Glomerular endothelial cell (primary cell): ENCODE measurements around the gene EVC2. TPM values are rescaled to one million over a fixed set of nuclear protein-coding genes. Genes with fewer than 3 reads are reported as not detected.

Source experiments
- DNase-seq: peaks from one replicate; pipeline ENCODE4 v3.0.0-alpha.2; 2011; ENCODE audit warnings: low read depth, low spot score; ENCODE audit errors: extremely low read depth
- total RNA-seq: library from RNA; depleted of rRNA; stranded (reverse); fragments of >200 nt; gene quantifications from 2 replicates; pipeline ENCODE4 v1.2.3, GENCODE V29; 2015

The EVC2 gene
- total RNA-seq, 1 donor from 2014 or later = 11.7 TPM

DNA sequence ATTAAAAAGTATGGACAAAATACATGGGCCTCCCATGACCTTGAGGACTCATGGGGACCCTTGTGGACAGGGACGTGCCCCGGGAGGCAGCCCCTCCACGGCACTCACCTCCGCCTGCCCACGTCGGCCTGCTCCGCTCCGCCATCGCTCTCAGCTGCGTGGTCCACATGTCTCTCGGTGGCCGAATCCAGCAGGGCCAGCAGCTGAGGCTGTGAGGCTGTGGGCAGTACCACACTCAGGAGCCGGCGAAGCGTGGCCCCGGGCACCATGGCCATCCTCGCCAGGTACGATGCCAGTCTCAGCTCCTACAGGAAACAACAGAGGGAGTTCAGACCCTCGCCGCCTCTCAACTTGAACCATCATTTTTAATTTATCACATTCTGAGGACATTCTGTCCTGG is 140.0 kb downstream of the EVC2 start:
- DNase-seq = no peak

DNA sequence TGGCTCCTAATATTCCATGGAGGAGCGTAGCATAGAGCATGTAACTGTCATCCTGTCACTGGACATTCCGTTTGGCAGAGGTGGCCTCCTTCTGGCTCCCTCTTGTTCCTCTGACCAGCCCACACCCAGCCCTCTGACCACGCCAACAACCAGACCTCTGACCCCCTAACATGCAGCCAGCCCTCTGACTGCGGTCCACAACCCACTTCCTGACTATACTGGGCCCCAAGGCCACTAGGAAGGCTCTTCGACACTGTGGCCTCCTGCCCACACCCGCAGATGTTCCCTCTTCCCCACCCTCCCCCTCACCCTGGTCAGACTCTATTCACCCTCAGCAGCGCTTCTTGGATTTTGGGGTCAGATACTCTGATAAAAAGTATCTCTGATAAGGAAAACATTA is 141.4 kb downstream of the EVC2 start:
- no peak for DNase-seq

DNA sequence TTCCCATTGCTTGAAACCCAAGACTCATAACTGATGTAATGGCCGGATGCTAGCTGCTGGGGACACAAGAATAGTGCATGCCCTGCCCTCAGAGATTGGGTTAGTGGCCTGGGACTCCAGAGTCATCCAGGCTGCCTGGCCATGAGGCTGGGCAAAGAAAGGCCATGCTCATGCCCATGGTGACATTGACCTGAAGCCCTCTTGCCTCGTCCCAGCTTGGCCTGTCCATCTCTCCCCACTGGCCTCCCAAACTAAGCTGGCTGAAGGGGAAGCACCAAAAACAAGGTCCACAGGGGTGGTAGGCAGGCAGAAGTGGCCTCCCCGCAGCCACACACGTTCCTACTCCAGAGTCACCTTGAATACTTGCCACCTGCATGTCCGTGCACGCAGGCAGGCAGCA is 141.8 kb downstream of the EVC2 start:
- no peak for DNase-seq

DNA sequence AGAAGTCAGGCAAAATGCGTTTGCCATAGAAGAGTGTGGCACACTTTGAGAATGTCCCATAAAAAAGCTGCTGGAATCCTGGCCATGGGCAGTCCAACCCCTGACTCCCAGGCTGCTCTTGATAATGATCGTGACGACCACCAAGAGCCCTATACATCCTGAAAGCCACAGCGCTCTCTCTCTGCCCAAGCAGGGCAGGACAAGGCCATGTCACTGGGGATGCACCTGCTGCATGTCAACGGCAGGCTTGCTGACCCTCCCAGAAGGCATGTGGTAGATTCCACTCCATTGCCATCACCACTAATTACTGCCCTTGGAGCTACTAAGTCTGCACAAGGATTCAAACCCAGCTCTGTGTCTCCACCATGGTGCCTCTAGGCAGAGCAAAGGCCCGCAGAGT is 144.5 kb downstream of the EVC2 start:
- no peak for DNase-seq

DNA sequence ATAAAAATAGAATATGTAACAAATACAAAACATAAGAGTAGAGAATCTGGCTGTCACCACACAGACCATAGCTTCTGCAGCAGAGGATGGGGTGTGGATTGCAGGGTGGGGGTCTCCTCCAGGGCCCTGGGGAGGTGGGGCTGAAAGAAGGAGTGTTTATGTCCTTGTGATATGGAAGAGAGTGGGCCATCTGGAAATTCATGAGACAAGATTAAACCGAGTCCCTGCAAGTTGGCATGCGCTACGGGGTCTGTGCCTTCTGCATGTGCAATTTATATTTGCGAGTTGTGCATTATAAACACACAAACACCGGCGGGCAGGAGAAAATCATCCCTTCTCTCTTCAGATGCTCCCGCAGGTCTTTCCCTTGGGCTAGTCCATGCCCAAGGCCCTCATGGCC is 145.9 kb downstream of the EVC2 start:
- DNase-seq = no peak

DNA sequence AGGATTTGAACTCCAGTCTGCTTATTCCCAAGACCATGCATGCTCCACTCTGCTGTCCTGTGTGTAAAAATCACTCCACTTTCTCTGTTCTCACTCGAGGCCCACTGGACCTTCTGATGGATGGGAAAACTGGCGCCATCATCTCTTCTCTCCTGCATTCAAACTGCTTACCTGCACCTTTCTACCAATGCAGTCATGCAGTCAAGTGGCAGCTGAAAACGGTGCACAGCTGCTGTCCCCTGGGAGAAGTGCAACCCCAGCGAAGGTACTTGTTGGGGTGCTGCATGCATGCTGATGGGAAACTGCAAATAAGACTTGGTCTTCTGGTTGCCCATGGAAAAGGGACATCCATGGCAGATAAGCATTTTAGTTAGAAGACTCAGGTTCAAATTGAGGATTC is 147.1 kb downstream of the EVC2 start:
- no peak for DNase-seq

DNA sequence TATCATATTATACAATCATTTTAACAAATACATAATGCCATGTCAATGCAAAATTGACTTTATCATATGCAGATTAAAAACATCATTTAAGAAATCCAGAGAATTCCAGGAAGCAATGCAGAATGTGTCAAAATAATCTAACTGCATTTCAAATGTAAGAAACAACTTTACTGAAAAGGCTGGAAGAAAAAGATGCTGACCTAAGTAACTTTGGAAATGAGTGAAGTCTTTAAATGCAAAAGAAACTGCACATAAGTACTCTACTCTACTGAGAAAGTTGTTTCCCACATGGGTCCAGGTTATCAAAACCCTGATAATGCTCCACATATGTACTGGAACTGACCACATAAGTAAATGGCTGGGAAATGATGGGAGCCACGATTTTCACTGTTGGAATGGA is 149.9 kb downstream of the EVC2 start:
- no peak for DNase-seq

DNA sequence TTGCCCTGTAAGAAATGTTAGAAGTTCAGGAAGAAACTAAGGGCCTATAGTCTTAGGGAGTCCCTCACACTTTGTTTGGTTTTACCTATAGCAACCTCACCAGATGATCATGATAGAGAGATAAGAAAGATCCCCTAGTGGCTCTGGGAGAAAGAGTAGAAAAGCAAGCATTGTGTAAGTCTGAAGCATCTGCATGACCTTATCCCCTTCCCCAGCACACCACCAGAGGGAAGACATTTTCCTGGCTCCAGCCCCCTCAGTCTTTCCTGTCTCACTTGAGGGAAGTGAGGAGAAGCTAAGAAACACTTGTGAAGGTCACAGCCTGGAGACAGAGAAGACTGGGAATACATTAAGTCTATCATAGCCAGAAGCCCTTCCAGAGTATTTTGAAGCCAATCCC is 154.0 kb downstream of the EVC2 start:
- no peak for DNase-seq

DNA sequence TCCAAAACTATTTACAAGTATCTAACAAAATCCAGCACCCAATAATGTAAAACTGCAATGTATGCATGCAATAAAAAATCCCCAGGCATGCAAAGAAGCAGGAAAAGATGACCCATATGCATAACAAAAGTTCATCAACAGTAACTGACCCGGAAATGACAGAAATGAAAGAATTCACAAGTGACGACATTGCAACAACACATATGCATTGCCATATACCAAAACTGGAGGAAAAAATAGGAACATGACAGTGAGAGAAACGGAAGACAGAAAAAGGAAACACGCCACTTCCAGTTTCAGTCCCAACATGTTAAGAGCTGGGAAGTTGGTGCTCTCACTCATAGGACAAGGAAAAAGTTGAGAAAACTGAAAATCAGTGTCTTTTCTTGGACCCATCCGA is 154.6 kb downstream of the EVC2 start:
- no peak for DNase-seq

DNA sequence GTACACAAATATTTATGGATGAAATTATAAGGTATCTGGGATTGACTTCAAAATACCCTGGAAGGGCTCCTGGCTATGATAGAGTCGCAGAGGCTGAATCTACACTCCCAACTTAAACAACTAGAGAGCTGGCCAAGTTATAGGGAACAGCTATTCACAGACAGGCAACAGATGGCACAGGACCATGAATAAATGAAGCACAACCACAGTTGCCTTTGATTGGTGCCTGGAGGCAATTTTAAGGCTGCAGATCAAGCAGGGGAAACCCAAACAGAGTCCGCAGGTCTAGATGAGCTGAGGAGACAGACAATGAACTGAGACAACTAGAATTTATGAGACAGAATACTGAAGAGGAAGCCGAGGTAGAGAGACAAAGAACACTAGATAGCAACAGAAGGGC is 155.9 kb downstream of the EVC2 start:
- DNase-seq = no peak

DNA sequence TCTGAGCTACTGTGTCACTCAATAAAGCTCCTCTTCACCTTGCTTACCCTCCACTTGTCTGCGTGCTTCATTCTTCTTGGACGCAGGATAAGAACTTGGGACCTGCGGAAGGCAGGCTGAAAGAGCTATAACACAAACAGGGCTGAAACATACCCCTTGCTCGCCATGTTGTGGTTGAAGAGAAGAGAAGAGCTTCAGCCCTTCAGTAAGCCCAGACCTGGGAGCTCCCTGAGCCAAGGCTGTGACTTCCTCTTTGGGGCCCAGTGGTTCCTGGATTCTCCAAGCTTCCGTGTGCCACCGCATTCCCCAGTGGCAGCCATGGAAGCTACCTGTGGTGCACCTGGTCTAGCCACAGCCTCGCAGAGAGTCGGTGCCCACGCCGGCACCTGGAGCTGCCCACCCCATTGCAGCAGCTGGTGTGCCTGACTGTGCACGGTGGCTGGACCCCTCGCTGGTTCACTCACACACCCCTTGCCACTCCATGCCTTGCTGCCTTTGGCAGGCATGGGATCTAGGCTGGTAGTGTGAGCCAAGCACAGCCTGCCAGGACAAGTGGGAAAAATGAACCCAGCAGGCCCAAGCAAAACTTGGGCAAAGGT is 160.6 kb downstream of the EVC2 start:
- no peak for DNase-seq

DNA sequence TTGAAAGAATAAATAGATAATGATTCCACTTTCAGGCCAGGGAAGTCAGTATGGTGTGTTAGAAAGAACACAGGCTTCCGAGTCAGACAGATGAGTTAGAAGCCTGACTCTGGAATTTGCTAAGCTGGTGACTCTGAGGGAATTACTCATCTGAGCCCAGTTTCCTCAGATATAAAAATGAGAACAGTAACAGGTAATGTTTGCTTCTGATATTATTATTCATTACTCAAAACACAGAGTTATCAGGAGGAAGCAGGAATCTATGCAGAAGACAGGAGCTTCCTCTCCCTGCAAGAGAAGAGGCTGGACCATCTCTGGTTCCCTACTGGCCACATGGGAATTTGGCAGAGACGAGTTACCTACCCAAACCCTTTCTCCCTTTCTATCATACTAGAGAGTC is 163.1 kb downstream of the EVC2 start:
- no peak for DNase-seq

DNA sequence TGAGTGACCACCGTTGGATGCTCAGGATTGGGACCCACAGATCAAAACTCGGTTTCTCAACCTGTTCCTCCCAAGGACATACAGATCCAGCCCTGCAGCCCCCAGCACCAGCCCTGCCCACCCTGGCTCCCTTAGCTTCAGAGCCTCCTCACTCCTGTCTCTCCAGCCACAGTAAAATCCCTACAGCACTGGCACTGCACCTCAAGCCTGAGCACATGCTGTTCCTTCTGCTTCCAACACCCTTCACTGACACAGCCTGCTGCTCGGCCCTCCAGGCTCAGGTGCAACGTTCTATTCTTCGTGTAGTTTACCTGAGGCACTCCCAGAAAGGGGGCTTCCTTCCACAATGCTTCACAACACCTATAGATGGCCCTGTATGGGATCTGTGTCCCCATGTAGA is 163.6 kb downstream of the EVC2 start:
- no peak for DNase-seq

DNA sequence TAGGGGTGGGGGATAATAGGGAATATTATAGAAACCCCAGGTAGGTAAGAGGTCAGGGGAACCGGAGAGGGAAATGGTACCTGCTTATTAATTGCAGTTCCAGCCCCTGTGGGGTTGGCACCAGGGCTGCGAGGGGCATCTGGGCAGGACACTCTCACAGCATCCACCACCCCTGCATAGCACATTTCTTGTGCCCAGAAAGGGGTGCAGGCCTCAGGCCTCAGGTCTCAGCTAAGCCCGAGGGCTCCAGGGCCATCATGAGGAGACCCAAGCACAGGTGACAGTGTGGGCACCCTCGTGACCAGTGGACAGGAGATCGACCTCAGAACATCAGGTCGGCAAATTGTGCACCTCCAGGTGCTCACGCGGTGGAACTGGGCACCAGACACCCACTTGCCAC is 164.7 kb downstream of the EVC2 start:
- DNase-seq = no peak

DNA sequence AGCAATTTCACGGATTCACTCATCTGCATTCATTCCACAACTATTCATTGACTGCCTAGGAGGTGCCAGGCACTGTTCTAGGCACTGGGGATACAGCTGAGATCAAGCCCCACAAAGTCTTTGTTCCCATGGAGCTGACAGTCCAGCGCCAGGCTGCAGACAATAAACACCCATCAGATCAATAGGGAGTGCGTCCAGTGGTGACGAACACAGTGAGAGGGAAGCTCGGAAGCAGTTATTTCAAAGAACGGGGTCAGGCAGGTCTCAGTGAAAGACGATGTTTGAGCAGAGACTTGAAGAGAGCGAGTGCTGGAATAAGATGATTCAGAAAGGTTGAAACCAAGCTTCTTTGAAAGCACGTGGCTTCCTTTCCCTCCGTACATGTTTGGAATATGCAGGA is 167.2 kb downstream of the EVC2 start:
- DNase-seq = no peak

DNA sequence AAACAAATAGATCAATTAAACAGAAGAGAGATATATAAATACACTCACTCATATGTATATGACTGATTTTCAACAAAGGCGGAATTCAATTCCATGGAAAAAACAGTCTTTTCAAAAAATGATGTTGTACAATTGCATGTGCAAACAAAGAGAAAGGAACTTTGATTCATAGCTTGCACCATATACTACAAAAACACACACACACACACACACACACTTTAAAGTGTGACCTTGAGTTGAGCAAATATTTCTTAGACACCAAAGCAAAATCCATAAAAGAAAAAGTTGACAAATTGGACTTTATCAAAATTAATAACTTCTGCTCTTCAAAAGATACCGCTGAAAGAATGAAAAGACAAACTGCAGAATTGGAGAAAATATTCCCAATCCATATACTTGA is 168.8 kb downstream of the EVC2 start:
- DNase-seq = no peak

DNA sequence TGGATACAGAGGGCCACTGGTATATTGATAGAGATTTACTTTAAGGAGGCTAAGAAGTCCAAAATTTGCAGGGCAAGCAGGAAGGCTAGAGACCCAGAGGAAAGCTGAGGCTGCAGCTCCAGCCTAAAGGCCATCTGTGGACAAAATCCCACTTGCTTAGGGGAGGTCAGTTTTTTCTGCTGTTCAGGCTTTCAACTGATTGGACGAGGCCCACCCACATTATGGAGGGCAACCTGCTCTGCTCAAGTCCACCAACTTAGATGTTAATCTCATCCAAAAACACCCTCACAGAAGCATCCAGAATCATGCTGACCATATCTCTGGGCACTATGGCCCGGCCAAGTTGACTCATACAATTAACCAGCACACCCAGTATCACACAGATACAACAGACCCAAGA is 176.3 kb downstream of the EVC2 start:
- no peak for DNase-seq

DNA sequence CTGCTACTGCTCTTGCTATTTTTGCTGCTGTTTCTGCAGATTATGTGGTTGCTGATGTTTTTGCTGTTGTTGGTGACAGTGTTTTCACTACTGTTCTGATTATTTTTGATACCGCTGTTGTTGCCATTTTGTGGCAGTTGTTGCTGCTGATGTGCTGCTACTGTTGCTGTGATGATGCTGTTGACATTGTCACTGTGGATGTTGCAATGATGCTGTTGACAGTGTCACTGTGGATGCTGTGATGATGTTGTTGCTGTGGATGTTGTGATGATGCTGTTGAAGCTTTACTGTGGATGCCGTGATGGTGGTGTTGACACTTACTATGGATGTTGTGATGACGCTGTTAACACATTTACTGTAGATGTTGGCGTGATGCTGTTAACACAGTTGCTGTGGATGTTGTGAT is 180.3 kb downstream of the EVC2 start:
- DNase-seq = no peak

DNA sequence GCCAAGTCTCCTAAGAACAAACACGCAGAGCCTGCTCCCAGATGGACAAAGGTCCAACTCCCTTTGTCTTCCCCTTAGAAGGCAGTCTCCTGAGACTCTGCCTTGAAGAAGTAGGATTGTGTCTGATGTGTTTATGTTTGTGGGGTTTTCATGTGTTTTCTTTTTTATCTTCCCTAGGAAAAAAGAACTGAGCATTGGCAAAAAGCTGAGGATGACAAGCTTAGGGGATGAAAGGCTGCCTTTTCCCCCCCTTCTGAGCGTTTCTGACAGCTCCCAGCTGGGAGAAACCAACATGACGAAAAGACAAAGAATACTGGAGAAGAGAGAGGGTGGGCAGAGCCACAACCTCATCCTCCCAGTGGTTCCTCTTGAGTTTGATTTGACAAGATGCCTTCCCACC is 181.1 kb downstream of the EVC2 start:
- DNase-seq = no peak

DNA sequence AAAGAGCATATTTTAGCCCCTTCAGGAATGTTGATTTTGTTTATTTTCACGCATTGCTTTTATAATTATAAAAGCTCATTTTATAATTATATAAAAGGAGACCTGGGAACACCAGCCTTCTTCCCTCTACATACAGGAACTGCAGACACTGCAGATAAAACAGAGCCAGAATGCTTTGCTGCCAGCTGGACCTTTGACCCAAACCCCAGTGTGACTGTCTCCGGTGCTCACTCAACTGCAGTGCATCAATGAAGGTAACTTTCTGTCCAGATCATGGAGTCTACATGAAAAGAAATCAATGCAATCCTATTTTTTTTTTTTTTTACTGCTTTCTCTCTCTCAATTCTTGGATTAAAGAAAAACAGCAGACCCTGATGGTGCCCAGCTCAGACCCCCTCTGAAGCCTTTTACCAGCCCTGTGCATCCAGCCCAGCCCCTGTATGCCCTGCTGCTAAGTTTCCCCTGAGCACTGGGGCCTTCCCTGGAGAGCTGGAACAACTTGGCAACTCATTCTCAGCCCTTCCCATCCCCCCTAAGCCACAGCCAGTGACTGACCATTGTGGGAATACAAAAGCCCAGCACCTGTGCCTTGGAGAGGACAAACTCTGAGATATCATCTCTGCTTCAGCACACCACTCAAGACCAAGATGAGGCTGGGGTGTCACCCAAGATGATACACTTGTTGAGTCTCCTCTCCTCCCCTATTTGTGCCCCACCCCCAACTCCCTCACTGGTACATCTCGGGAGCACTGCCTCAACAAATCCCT is 182.1 kb downstream of the EVC2 start:
- DNase-seq = no peak

DNA sequence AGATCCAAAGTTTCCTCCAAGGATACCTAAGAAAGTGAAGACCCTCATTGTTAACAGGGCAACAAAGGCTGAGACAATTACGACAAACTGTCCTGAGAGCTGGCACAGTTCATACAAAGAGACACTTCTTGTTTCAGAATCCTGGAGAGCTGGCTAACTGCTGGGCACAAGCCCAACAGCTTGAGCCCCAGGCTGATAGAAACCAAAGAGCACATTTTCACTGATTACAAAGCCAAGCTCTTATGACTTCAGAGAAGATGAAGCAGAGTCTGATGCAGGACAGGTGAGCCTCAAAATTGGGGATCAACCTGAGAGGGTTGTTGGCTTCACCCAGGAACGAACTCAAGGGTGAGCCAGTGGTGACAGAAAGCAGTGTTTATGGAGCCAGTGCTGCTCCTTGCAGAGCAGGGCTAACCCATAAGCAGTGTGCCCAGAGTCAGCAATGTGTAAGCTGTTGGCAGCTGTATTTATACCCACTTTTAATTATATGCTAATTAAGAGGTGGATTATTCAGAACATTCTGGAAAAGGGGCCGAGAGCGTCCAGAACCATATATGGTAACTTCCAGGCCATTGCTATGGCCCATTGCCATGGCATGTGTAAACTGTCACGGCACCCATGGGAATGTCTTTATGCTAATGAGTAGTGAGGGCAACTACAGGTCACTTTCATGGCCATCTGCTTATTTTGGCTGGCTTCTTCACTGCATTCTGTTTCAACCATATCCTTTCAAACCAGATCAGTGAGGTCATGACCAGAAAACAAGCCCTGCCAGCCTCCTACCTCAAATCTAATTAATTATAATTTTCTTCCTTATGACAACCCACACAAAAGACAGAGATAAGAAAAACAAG is 183.7 kb downstream of the EVC2 start:
- DNase-seq = no peak

DNA sequence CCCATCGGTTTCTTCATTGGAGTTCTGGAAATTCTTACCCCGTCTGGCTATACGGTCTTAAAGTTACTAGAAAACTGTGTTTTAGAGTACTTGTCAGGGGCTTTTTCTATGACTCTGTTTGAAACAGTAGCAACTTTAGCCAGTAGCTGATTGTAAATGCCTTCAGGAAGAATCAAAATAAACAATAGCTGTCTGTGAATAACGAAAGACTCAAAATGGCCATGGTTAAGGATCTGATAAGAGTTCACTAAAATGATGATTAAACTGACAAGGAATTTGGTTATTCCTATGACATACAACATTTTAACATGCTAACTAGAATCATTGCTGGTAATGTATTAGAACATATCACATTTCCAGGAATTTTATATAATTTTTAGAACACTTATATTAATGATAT is 191.0 kb downstream of the EVC2 start:
- no peak for DNase-seq
